Neural cell (in vitro differentiated cells): ENCODE data around the gene MOGAT1.

Experiments
- EP300 ChIP-seq: fragments of 450-650 bp; conservative IDR thresholded peaks from 2 replicates; pipeline ENCODE4 v1.6.1; 2014; ENCODE audit warnings: antibody characterized with exemption, mild to moderate bottlenecking, moderate library complexity; ENCODE audit not compliant: poor library complexity, severe bottlenecking
- EZH2 ChIP-seq: fragments of 200-600, 300-800 bp; shearing (Covaris generic), sonication (generic); IDR thresholded peaks from 2 replicates; pipeline ENCODE4 v1.6.1; 2014; ENCODE audit warnings: antibody characterized with exemption, low read length, borderline replicate concordance, mild to moderate bottlenecking; ENCODE audit not compliant: insufficient read depth, poor library complexity, severe bottlenecking
- MXI1 ChIP-seq: fragments of 450-650 bp; conservative IDR thresholded peaks from 2 replicates; pipeline ENCODE4 v1.6.1; 2014; ENCODE audit warnings: antibody characterized with exemption, mild to moderate bottlenecking; ENCODE audit not compliant: poor library complexity, severe bottlenecking
- POLR2AphosphoS5 ChIP-seq: IDR thresholded peaks from 2 replicates; pipeline ENCODE4 v1.6.1; 2012
- RAD21 ChIP-seq: fragments of 450-650 bp; conservative IDR thresholded peaks from 2 replicates; pipeline ENCODE4 v1.6.1; 2014; ENCODE audit warnings: antibody characterized with exemption, mild to moderate bottlenecking, moderate library complexity
- REST ChIP-seq: IDR thresholded peaks from 2 replicates; pipeline ENCODE4 v1.6.1; 2012; ENCODE audit warnings: borderline replicate concordance
- SMC3 ChIP-seq: fragments of 450-650 bp; conservative IDR thresholded peaks from 2 replicates; pipeline ENCODE4 v1.6.1; 2014; ENCODE audit warnings: antibody characterized with exemption, mild to moderate bottlenecking, moderate library complexity; ENCODE audit not compliant: poor library complexity
- TAF1 ChIP-seq: IDR thresholded peaks from 2 replicates; pipeline ENCODE4 v1.6.1; 2012; ENCODE audit warnings: low read depth
- TF ChIP-seq, protein P1 (sequence below): fragments of 450-650 bp; IDR thresholded peaks from 2 replicates; pipeline ENCODE4 v1.5.1; 2014; ENCODE audit warnings: antibody characterized with exemption, mild to moderate bottlenecking, moderate library complexity; ENCODE audit not compliant: poor library complexity, severe bottlenecking

- TF ChIP-seq, protein P1, sequence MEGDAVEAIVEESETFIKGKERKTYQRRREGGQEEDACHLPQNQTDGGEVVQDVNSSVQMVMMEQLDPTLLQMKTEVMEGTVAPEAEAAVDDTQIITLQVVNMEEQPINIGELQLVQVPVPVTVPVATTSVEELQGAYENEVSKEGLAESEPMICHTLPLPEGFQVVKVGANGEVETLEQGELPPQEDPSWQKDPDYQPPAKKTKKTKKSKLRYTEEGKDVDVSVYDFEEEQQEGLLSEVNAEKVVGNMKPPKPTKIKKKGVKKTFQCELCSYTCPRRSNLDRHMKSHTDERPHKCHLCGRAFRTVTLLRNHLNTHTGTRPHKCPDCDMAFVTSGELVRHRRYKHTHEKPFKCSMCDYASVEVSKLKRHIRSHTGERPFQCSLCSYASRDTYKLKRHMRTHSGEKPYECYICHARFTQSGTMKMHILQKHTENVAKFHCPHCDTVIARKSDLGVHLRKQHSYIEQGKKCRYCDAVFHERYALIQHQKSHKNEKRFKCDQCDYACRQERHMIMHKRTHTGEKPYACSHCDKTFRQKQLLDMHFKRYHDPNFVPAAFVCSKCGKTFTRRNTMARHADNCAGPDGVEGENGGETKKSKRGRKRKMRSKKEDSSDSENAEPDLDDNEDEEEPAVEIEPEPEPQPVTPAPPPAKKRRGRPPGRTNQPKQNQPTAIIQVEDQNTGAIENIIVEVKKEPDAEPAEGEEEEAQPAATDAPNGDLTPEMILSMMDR: no peak
- no peak for TF ChIP-seq EP300
- no peak for TF ChIP-seq POLR2AphosphoS5
- no peak for TF ChIP-seq EZH2
- no peak for TF ChIP-seq MXI1
- TF ChIP-seq REST: no peak
- TF ChIP-seq TAF1: no peak
- TF ChIP-seq SMC3: no peak
- TF ChIP-seq RAD21: no peak
Observed at GRCh38 chr2:222732489-222733178, 61.2 kb downstream of the MOGAT1 start.
